ENCODE data around the gene STARD3.

DNA sequence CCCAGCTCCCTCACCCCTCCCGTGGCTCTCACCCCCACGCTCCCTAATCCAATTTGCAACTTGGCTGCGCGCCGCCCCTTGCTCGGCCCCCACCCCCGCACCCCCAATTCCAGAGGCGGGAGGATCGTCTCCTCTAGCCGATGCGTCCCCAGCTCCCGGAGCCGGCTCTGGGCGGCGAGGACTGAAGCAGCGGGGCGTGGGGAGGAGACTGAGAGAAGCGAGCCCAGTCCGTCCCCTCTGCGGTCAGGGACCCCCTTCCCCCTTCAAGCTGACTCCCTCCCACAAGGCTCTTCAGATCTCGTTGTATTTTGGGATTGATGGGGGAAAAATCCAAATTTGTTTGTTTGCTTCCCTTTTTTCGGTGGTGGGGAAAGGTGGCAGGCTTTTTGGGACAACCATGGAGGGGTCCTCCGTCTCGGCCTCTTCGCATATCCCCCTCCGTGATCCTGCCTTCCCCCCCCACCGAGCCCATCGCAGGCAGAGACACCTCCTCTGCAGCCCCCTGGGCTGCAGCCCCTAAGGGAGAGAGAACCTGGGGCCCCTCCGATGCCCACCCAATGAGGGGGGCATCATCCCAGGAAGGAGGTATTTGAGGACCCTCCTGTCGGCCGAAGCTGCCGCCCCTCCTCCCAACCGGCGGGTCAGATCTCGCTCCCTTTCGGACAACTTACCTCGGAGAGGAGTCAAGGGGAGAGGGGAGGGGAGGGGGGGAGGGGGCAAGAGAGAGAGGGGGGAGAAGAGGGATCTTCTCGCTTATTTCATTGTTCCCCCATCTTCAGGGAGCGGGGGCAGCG, 29.7 kb upstream of the STARD3 start:
- TF ChIP-seq, protein P1, sequence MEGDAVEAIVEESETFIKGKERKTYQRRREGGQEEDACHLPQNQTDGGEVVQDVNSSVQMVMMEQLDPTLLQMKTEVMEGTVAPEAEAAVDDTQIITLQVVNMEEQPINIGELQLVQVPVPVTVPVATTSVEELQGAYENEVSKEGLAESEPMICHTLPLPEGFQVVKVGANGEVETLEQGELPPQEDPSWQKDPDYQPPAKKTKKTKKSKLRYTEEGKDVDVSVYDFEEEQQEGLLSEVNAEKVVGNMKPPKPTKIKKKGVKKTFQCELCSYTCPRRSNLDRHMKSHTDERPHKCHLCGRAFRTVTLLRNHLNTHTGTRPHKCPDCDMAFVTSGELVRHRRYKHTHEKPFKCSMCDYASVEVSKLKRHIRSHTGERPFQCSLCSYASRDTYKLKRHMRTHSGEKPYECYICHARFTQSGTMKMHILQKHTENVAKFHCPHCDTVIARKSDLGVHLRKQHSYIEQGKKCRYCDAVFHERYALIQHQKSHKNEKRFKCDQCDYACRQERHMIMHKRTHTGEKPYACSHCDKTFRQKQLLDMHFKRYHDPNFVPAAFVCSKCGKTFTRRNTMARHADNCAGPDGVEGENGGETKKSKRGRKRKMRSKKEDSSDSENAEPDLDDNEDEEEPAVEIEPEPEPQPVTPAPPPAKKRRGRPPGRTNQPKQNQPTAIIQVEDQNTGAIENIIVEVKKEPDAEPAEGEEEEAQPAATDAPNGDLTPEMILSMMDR (IDR thresholded peaks at IDR 0.05): no peak
- TF ChIP-seq, protein P2, sequence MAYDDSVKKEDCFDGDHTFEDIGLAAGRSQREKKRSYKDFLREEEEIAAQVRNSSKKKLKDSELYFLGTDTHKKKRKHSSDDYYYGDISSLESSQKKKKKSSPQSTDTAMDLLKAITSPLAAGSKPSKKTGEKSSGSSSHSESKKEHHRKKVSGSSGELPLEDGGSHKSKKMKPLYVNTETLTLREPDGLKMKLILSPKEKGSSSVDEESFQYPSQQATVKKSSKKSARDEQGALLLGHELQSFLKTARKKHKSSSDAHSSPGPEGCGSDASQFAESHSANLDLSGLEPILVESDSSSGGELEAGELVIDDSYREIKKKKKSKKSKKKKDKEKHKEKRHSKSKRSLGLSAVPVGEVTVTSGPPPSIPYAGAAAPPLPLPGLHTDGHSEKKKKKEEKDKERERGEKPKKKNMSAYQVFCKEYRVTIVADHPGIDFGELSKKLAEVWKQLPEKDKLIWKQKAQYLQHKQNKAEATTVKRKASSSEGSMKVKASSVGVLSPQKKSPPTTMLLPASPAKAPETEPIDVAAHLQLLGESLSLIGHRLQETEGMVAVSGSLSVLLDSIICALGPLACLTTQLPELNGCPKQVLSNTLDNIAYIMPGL (CRISPR knock-in tag; IDR thresholded peaks at IDR 0.05): no peak
- no peak for TF ChIP-seq NR2C2 (CRISPR knock-in tag; IDR thresholded peaks at IDR 0.05)
- TF ChIP-seq, protein P3, sequence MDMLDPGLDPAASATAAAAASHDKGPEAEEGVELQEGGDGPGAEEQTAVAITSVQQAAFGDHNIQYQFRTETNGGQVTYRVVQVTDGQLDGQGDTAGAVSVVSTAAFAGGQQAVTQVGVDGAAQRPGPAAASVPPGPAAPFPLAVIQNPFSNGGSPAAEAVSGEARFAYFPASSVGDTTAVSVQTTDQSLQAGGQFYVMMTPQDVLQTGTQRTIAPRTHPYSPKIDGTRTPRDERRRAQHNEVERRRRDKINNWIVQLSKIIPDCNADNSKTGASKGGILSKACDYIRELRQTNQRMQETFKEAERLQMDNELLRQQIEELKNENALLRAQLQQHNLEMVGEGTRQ (CRISPR knock-in tag; IDR thresholded peaks at IDR 0.05): no peak
- TF ChIP-seq ZNF138 (CRISPR knock-in tag; conservative IDR thresholded peaks at IDR 0.05): no peak
- TF ChIP-seq, protein P4, sequence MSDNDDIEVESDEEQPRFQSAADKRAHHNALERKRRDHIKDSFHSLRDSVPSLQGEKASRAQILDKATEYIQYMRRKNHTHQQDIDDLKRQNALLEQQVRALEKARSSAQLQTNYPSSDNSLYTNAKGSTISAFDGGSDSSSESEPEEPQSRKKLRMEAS (CRISPR knock-in tag; IDR thresholded peaks at IDR 0.05): no peak
- TF ChIP-seq FOXP1 (CRISPR knock-in tag; IDR thresholded peaks at IDR 0.05; ENCODE audit: borderline replicate concordance): no peak
- TF ChIP-seq, protein P5, sequence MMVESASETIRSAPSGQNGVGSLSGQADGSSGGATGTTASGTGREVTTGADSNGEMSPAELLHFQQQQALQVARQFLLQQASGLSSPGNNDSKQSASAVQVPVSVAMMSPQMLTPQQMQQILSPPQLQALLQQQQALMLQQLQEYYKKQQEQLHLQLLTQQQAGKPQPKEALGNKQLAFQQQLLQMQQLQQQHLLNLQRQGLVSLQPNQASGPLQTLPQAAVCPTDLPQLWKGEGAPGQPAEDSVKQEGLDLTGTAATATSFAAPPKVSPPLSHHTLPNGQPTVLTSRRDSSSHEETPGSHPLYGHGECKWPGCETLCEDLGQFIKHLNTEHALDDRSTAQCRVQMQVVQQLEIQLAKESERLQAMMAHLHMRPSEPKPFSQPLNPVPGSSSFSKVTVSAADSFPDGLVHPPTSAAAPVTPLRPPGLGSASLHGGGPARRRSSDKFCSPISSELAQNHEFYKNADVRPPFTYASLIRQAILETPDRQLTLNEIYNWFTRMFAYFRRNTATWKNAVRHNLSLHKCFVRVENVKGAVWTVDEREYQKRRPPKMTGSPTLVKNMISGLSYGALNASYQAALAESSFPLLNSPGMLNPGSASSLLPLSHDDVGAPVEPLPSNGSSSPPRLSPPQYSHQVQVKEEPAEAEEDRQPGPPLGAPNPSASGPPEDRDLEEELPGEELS (CRISPR knock-in tag; IDR thresholded peaks at IDR 0.05): no peak
- no peak for TF ChIP-seq CBFB (CRISPR knock-in tag; IDR thresholded peaks at IDR 0.05; ENCODE audit: low read depth)
- no peak for TF ChIP-seq CREB1 (CRISPR knock-in tag; IDR thresholded peaks at IDR 0.05)
- TF ChIP-seq, protein P6, sequence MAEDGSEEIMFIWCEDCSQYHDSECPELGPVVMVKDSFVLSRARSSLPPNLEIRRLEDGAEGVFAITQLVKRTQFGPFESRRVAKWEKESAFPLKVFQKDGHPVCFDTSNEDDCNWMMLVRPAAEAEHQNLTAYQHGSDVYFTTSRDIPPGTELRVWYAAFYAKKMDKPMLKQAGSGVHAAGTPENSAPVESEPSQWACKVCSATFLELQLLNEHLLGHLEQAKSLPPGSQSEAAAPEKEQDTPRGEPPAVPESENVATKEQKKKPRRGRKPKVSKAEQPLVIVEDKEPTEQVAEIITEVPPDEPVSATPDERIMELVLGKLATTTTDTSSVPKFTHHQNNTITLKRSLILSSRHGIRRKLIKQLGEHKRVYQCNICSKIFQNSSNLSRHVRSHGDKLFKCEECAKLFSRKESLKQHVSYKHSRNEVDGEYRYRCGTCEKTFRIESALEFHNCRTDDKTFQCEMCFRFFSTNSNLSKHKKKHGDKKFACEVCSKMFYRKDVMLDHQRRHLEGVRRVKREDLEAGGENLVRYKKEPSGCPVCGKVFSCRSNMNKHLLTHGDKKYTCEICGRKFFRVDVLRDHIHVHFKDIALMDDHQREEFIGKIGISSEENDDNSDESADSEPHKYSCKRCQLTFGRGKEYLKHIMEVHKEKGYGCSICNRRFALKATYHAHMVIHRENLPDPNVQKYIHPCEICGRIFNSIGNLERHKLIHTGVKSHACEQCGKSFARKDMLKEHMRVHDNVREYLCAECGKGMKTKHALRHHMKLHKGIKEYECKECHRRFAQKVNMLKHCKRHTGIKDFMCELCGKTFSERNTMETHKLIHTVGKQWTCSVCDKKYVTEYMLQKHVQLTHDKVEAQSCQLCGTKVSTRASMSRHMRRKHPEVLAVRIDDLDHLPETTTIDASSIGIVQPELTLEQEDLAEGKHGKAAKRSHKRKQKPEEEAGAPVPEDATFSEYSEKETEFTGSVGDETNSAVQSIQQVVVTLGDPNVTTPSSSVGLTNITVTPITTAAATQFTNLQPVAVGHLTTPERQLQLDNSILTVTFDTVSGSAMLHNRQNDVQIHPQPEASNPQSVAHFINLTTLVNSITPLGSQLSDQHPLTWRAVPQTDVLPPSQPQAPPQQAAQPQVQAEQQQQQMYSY (CRISPR knock-in tag; IDR thresholded peaks at IDR 0.05): no peak
